Urothelium cell line (cell line): Measurements from ENCODE around the gene SYNRG.
A peak's percentile ranks its signal among the peaks of the same experiment; 100 is the strongest.
"Not testable (repeated sequence)": the region's sequence is repeated elsewhere in the genome, so short reads cannot be mapped to it uniquely, and the experiment has no call there.

Source experiments
- DNase-seq: peaks from one replicate; pipeline ENCODE4 v3.0.0; 2011; ENCODE audit warnings: low spot score, mixed read lengths
- FAIRE-seq: peaks from 2 replicates; lab custom pipeline; 2011; peaks lifted over from hg19 to GRCh38; lab: Jason Lieb, UNC

SYNRG gene

GRCh38 chr17:37609170-37610040 is at the start of gene SYNRG:
SYNRG (minus strand) TSS chr17:37609418; CDS start chr17:37609355, 63 bp downstream.
- no peak for FAIRE-seq
- DNase-seq: peak; percentile 99

GRCh38 chr17:37657202-37657601 is 48.0 kb upstream of the SYNRG start:
- FAIRE-seq: no peak
- DNase-seq: no peak

DNA sequence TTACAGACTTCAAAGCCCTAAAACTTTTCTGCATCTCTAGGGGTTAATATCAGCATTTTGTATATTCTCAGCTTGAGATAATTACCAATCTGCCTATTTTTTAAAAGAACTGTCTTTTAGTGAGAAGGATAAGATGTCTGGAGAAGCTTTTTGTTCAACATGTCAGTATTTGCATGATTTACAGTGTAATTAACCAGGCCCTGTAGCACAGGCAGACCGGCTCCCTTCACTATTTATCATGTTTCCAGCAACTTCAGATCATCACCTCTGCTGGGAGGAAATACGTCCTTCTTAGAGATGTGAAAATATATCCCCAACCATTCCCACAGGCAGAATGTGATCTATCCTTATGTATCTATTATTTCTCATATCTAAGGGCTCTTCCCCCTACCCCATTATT is 42.6 kb upstream of the SYNRG start:
- FAIRE-seq (no peak), DNase-seq (no peak)

DNA sequence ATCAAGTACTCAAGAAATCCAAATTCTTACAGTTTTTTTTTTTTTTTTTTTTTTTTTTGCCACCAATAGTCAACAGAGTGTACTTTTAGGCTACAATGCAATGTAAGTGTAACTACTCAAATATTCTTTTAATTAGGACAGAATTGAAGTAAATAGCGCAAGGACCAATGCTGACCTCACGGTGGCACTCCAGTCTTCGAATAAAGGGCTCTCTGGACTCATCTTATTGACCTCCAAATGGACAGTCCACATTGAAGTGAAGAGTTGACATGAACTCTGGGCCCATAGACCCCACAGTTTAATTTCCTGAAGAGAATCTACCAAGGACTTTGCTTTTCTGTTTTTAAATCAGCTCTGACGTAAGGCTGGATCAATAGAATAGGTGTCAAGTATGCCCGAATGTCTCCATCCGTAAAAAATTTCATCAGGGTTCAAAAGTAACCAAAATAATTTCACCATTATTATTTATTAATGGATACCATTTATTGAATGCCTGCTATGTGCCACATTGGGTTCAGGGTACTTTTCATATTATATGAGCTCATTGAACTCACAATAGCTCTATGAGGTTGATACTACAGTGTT is 41.3 kb upstream of the SYNRG start:
- DNase-seq (peak; percentile 43), FAIRE-seq (no peak)

DNA sequence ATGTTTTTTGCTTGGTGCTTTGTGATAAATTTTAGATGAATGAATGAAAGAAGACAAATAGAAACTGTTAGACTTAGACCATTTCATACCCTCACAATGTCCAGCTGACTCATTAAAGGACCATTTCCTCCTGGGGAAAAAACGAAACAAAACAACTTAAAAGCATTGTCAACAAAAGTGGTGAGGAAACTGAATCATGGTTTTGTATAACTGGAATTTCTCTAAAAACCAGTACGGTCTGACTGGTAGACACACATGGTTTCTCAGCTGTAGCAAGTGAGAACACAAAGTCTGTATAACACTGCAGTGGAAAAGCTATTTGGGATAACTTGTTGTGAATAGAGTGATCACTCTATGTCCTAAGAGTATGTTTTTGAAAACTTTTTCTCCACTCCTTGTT is 39.3 kb upstream of the SYNRG start:
- FAIRE-seq: no peak

GRCh38 chr17:37647856-37648255 is 38.6 kb upstream of the SYNRG start:
- FAIRE-seq: no peak
- no peak for DNase-seq

More for the DNA sequence above, 39.3 kb upstream of the SYNRG start:
- DNase-seq: no peak

- FAIRE-seq (no peak), DNase-seq (peak; percentile 18)
Observed at GRCh38 chr17:37643869-37644268, 34.7 kb upstream of the SYNRG start.

- DNase-seq: peak; percentile 96
- no peak for FAIRE-seq
Observed at GRCh38 chr17:37643118-37643766, 34.0 kb upstream of the SYNRG start, which contains the start of gene DDX52. DDX52 (minus strand) TSS chr17:37643446; CDS start chr17:37643420, 26 bp downstream.

DNA sequence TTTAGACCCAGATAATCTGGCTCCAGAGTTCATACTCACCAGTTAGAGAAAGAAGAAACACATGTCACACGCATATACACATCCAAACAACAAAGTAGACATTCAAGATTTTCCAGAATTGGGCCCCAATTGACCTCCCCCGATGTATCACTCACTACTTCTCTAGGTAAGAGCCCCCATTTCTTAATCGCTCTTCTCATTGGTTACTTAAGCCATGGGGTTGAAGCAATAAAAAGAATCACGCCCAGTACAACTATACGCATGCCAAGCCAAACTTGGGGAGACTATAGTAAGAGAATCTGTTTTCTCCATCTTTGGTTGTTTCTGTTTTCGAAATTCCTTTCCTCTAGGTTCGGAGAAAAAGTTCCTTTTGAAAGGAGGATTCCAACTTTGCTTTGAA is 33.5 kb upstream of the SYNRG start:
- FAIRE-seq: no peak

DNA sequence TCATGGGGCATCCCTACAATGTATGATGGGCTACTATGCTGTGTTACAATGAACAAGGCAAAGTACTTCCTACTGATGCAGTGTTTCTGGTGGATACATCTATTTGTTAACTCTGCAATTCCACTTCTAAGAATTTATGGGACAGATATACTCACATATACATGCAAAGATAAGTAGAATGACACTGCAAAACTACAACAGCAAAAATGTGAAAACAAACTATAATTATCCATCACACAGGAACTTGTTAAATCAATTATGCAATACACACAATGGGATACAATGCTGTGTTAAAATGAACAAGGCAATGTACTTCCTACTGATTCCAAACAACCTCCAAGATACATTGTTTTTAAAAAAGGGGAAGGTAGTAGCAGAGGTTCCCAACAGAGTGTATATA is 30.8 kb upstream of the SYNRG start:
- DNase-seq: no peak
- no peak for FAIRE-seq

More for the DNA sequence above, 33.5 kb upstream of the SYNRG start:
- no peak for DNase-seq

DNA sequence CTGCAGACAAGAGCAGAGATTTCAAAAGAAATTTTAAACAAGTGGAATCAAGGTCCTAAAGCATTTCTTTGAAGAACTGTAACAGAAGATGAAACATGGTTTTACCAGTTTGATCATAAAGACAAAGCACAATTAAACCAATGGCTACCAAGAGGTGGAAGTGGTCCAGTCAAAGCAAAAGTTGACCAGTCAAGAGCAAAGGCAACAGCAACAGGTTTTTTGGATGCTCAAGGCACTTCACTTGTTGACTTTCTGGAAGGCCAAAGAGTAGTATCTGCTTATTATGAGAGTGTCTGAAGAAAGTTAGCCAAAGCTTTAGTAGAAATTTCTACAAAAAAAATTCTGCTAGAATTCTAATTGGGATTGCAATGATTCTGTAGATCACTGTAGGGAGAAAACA is 28.7 kb upstream of the SYNRG start:
- DNase-seq (no peak), FAIRE-seq (no peak)

GRCh38 chr17:37616430-37616829 is 7.2 kb upstream of the SYNRG start:
- not testable (repeated sequence) for FAIRE-seq, DNase-seq

- FAIRE-seq (no peak), DNase-seq (no peak)
Observed at GRCh38 chr17:37614823-37615222, 5.6 kb upstream of the SYNRG start.

GRCh38 chr17:37614391-37614790 is 5.2 kb upstream of the SYNRG start:
- no peak for DNase-seq
- FAIRE-seq: no peak

GRCh38 chr17:37610971-37611370 is 1.8 kb upstream of the SYNRG start:
- DNase-seq (no peak), FAIRE-seq (no peak)

GRCh38 chr17:37610041-37610420 is 813 bp upstream of the SYNRG start:
- FAIRE-seq, DNase-seq: not testable (repeated sequence)

GRCh38 chr17:37608351-37609169 is 658 bp downstream of the SYNRG start:
- DNase-seq: no peak
- no peak for FAIRE-seq

GRCh38 chr17:37607637-37608331 is 1.4 kb downstream of the SYNRG start:
- FAIRE-seq (no peak), DNase-seq (no peak)

- FAIRE-seq (no peak), DNase-seq (no peak)
Observed at GRCh38 chr17:37605813-37606505, 3.3 kb downstream of the SYNRG start.

- no peak for FAIRE-seq
- no peak for DNase-seq
Observed at GRCh38 chr17:37605081-37605480, 4.1 kb downstream of the SYNRG start.
